PC-3 (cell line): ENCODE results near the gene CKMT1B.

Source experiments
- CTCF ChIP-seq: fragments of 300-600 bp; sonication (generic); conservative IDR thresholded peaks from 2 replicates; pipeline ENCODE4 v1.5.1; 2017; ENCODE audit warnings: antibody characterized with exemption, low read depth, mild to moderate bottlenecking, low read length
- EZH2 ChIP-seq: fragments of 300-600 bp; sonication (generic); IDR thresholded peaks from one replicate; pipeline ENCODE4 v1.6.1; 2017; ENCODE audit warnings: antibody characterized with exemption, mild to moderate bottlenecking, low read length; ENCODE audit not compliant: unreplicated experiment

DNA sequence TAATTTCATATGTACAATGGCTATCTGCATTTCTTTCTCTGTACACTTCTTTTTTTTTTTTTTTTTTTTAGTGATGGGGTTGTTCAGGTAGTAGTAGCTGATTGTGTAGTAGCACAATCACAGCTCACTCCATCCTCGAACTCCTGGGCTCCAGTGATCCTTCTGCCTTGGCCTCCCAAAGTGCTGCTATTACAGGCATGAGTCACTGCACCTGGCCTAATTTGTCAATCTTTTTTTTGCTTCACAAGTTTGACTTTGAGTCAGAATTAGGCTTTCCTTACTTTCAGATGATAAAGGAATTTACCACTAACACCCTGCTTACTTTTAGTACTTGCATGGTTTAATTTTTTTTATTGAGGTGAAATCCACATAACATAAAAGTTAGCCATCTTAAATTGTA lies 48.4 kb upstream of the CKMT1B start:
- TF ChIP-seq EZH2: no peak
- TF ChIP-seq CTCF: no peak
